NT2/D1 (cell line): ENCODE results near the gene SRSF3.

Experiments
- YY1 ChIP-seq: IDR thresholded peaks from 2 replicates; pipeline ENCODE4 v1.6.1; 2011; ENCODE audit not compliant: insufficient read length, insufficient read depth
- ZNF274 ChIP-seq: IDR thresholded peaks from 2 replicates; pipeline ENCODE4 v1.6.1; 2011; ENCODE audit warnings: mild to moderate bottlenecking, low read depth, low read length

DNA sequence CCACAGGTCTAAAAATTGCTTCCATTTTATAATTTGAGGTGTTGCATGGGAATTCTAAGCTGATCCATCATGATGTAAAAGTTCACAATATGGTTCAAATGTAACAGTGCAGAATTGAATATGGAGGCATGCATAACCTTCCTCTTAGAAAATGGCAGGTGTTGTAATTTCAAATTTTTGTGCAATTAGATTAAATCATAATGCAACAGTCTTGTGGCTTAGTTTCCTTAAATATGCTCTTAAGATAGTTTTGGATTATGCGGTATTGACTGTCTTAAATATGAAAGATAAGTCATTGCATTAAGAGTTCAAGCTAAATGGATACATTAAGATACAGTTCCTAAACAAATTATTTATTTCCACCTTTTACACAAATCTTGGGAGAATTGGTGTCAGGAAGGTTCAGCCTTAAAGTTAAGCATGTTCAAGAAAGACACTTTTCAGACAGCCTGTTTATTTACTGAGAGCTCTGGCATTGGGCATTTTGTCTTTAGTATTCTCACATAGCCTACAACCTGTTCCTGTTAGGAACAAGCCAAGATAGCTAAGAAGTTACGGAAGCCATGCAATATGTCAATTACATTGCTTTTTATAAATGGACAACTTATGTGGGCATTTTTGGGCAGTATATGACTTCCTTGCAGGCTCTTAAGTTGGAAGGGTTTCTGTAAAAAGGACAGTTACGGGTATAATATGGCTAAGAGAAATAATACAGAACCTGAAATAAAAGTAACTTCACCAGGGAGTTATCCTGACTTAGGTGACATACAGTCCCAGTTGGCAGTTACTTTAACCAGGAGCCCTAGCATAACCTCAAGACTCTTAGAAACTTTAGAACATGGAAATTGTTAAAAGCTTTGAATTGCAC is 9.3 kb downstream of the SRSF3 start:
- TF ChIP-seq YY1 (no peak), ZNF274 (no peak)
